Bladder microvascular endothelial cell (primary cell): ENCODE measurements around the gene MFSD12. TPM values are rescaled to one million over a fixed set of nuclear protein-coding genes. Genes with fewer than 3 reads are reported as not detected.

Experiments
- total RNA-seq: library from RNA; depleted of rRNA; stranded (reverse); fragments of >200 nt; gene quantifications from 2 replicates; pipeline ENCODE4 v1.2.3, GENCODE V29; 2014

Gene MFSD12
- total RNA-seq: 57.1 and 120 TPM in 2 replicates

DNA sequence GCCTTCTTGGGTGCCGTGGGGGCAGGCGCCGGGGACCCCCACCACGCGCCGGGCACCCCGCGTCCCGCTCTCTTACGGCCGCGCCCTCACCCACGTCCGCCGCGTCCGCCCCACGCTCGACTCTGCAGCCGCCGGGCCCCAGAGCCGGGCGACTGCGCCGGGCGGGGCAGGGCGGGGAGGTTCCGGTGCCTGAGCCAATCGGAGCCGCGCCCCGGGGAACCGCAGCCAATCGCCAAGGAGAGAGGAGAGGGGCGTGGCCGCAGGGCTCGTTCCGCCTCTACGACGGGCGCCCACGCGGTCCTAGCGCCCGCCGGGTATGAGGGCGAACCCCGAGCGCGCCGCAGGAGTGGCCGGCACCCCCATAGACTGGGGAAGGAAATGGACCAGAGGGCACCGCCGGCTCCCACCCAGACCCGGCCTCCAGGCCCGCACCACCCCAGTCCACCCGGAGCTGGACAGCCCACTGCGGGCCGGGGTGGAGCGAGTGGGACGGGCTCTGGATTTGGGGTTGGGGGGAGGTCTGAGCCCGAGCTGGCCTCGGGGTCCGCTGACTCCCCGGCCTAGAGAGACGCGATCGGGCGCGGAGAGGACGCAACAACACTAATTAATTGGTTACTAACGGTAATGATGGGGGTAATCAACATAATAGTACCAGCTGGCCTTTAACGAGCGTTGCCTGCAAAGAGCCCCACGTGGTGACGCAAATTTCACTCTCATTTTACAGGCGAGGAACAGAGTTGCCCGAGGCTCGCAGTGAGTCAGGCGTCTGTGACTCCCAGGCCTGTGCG lies at the start of gene MFSD12:
Gene MFSD12, minus strand, starts transcription at position 126 of the 788 bp plus-strand sequence. CDS start 183 bp downstream, outside the sequence.

DNA sequence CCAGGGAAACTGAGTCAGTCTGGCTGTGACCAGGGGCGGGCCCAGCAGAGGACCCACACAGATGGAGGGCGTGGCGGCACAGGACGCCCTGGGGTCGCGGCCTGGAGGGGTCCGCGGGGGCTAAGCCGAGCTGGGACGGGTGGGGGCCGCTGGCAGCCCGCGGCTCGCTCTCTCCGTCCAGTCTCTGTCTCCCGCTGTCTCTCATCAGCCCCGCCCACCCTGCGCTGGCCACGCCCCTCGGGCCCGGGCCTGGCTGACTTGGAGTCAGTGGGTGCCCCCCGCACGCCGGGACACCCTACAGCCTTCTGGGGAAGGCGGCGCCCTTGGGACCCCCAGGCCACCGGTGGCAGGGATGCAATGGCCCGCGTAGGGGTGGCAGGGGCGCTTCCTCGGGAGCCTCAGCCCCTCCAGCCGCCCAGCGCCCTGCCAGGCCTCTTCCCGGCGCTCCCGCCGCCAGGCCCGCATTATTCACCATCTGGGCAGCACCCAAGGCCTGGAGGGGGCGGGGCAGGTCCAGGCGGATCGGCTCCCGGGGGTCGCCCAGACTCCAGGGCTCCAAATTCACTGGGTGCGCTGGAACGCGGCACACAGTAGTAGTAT lies 49.4 kb upstream of the MFSD12 start, which contains the start of gene TBXA2R:
Gene TBXA2R, minus strand, starts transcription at position 186 of the 600 bp plus-strand sequence. CDS start 6,241 bp downstream, outside the sequence.

DNA sequence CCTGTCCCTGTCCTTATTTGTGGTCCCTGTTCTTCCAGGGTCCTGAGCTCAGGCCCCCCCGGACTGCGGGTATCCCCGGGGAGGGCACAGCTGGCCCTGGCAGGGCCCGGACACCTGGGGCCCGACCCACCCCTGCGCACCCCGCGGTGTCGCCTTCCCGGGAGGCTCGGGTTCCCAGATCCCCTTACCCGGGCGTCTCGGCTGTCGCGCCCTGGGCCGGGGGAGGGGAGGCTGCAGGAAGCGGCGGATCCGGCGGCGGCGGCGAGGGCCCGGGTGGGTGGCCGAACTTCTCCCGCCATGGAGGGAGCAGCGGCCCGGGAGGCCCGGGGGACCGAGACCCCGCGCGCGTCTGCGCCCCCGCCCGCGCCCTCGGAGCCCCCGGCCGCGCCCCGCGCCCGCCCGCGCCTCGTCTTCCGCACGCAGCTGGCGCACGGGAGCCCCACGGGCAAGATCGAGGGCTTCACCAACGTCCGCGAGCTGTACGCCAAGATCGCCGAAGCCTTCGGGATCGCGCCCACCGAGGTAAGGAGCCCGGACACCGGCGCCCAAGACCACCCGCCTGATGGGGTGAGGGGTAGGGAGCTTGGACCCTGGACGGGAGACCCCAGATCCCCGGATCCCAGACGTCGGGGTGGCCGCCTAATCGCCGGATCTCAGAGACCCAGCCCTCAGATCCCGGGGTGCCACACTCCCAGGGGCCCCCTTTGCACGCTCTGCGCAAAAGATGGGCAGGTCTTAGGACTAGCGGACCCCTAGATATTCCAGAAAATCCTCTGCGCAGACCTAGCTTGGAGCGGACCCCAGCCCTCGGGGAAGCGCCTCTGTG lies 28.1 kb upstream of the MFSD12 start, which contains the start of gene GIPC3:
Gene GIPC3, plus strand, starts transcription at position 178 of the 826 bp plus-strand sequence. Its CDS starts 120 bp downstream, at position 298.

DNA sequence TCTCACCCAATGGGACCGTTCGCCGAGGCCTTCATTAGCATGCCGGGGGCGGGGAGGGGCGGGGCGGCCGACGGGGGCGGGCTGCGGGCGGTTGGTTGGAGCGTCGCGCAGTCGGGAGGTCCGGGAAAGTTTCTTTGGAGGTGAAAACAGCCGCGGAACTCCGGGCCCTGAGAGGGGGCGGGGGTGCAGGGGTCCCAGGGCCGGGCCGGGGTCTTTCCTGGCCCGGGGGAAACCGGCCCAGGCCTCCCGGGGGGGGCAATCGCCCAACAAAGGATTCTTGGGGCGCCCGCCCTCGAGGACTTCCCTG lies 15.4 kb upstream of the MFSD12 start, which contains the start of gene HMG20B:
Gene HMG20B, plus strand, starts transcription at position 90 of the 307 bp plus-strand sequence. CDS start 366 bp downstream, outside the sequence.

DNA sequence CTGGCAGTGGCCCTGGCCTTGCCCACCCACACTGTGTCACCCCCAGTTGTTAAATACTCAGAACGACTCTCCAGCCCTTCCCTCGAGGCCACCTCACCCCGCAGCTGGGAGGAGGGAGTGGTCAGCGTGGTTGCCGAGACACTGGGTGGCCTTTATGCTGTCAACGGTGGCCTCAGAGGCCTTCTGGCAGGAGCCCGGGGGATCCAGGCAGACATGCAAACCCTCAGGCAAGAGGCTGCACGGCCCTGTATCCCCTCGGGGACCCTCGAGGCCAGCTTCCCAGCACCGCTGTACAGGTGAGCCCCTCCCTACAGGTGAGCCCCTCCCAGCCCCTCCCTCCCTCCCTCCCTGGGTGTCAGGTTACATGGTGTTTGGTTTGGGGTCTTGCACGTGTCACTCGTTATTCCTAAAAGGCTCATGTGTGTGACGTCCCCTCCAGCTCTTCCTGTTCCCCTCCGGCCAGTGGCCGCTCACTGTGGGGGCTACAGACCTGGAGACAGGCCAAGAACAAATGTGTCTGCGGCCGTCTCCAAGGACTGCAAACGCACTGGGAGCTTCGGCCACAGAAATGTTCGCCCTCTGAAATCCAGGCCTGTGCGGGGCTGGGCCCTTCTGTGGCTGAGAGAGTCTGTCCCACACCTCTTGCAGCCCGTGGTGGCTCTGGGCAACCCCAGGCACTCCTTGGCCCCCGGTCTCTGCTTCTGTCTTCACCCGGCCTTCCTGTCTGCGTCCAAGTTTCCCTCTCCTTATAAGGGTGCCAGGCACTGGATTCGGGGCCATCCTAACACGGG lies 18.2 kb downstream of the MFSD12 start, which contains the start of gene TEKTIP1:
Gene TEKTIP1, plus strand, starts transcription at position 210 of the 791 bp plus-strand sequence. Its CDS starts 4 bp downstream, at position 214.

DNA sequence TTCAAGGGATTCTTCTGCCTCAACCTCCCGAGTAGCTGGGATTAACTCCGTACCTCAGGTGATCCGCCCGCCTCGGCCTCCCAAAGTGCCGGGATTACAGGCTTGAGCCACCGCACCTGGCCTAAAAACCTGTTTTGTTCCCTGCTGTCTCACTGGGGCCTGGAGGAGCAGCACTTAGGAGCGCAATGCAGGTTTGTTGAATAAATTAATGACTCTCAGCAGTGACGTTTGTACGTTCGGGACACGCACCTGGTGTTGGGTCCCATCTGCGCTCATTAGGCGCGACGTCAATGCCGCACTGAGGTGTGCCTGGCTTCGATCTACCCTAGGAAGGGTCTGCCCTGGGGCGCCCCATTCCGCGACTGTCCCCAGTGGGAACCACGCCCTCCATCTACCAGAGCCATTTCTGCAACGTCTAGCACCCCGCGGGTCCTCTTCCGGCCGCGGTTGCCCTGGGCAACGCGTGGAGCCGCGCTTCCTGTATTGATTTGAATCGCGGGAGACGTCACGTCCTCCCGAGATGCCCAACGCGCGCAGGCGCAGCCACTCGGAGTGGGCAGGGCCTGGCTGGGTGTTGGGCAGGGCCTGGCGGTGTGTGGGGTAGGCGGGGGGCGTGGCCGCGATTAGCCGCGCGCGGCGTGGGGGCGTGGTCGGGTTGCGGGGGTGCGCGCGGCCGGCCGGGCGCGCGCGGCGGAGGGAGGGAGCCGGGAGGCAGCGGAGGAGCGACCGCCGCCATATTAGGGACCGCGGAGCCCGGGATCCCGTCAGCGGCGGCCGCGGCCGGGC lies 51.6 kb downstream of the MFSD12 start, which contains the start of gene FZR1:
Gene FZR1, plus strand, starts transcription at position 714 of the 786 bp plus-strand sequence. CDS start 16,679 bp downstream, outside the sequence.

DNA sequence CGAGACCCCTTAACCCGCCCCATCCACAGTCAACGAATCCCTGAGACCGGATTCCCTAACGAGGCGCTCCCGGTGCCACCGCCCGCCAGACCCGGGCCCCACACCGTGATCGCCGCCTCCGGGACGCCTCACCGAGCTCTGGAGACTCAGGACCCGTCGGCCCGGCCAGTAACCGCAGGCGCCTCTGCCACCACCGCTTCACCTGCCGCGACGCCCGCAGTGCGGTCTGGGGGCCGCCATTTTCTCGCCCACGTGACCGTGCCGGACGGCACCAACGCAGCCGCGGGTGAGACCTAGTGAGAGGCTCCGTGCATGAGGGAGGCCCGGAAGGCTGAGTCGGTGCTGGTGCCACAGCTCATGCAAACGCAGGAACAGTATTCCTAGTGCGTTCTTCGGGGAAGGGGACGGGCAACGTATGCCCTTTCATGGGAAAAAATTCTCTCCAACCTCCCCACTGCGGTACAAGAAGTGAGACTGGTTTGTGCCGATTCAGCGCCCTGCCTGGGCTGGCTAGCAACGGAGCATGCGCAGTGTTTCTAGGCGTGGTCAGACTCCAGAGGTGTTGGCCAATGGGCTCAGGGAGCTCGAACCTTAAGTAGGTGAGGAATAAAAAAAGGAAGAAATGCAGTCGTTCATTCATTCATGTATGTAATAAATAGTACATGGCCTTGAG lies 56.8 kb downstream of the MFSD12 start, which contains the start of gene DOHH:
Gene DOHH, minus strand, starts transcription at position 246 of the 673 bp plus-strand sequence. CDS start 3,860 bp downstream, outside the sequence.

Other genes starting within 250 kb of the MFSD12 start
- 17.2 and 61.2 TPM in 2 replicates for gene NFIC, start 191.0 kb downstream of the MFSD12 start, total RNA-seq
- not detected in 2 replicates for gene SMIM24, start 77.1 kb downstream of the MFSD12 start, total RNA-seq
- gene SMIM44, start 74.1 kb downstream of the MFSD12 start, total RNA-seq: not detected in 2 replicates
- gene DOHH, start 56.9 kb downstream of the MFSD12 start, total RNA-seq: 11.0 and 16.9 TPM in 2 replicates
- 22.5 and 44.3 TPM in 2 replicates for gene FZR1, start 51.3 kb downstream of the MFSD12 start, total RNA-seq
- not detected in 2 replicates for gene TEKTIP1, start 18.4 kb downstream of the MFSD12 start, total RNA-seq
- 57.3 and 88.4 TPM in 2 replicates for gene HMG20B, start 15.4 kb upstream of the MFSD12 start, total RNA-seq
- 0.32 and 0.57 TPM in 2 replicates for gene GIPC3, start 27.9 kb upstream of the MFSD12 start, total RNA-seq
- 1.1 and 2.1 TPM in 2 replicates for gene TBXA2R, start 49.3 kb upstream of the MFSD12 start, total RNA-seq
- 29.5 and 41.6 TPM in 2 replicates for gene CACTIN, start 69.2 kb upstream of the MFSD12 start, total RNA-seq
- 18.9 and 81.9 TPM in 2 replicates for gene PIP5K1C, start 142.9 kb upstream of the MFSD12 start, total RNA-seq
- 0.06 TPM in 1 of 2 replicates, not detected in the other for gene TJP3, start 150.8 kb upstream of the MFSD12 start, total RNA-seq
- 17.8 and 25.0 TPM in 2 replicates for gene APBA3, start 204.1 kb upstream of the MFSD12 start, total RNA-seq
- gene MRPL54, start 205.1 kb upstream of the MFSD12 start, total RNA-seq: 36.8 and 68.5 TPM in 2 replicates
- gene RAX2, start 214.6 kb upstream of the MFSD12 start, total RNA-seq: not detected in 2 replicates
- gene MATK, start 228.8 kb upstream of the MFSD12 start, total RNA-seq: 0.50 TPM in 1 of 2 replicates, not detected in the other